K562 (cell line): Measurements from ENCODE around the gene KLHDC7A. TPM values are rescaled to one million over a fixed set of nuclear protein-coding genes. Genes with fewer than 3 reads are reported as not detected.
A peak's percentile ranks its signal among the peaks of the same experiment; 100 is the strongest.

Experiments
- ATAC-seq: fragments of 200-7000 bp; cut with Tn5 transposase; 3 replicates; pipeline ENCODE4 v1.9.1; 2020; ENCODE audit warnings: moderate library complexity
- BruUV-seq: library from RNA; stranded (reverse); fragments of 400-500 nt; replicated peaks from 2 replicates; lab custom pipeline; 2021; lab: Mats Ljungman, UMichigan
- CTCF ChIA-PET: fragments of 300-600 bp; formaldehyde crosslinking; extraction: SDS; loops from one replicate; lab custom pipeline; 2021; ENCODE audit warnings: low intra/inter-chr PET ratio; lab: Yijun Ruan, JAX
- POLR2A ChIA-PET: fragments of 300-600, 350-650 bp; sonication (Branson Sonifier 250); formaldehyde crosslinking; extraction: SDS; loops from one replicate; lab custom pipeline; 2021; ENCODE audit warnings: antibody characterized with exemption, inconsistent platforms; lab: Yijun Ruan, JAX
- DNase-seq, 4 experiments: peaks; one replicate each; pipeline versions ENCODE4 v3.0.0 to v3.0.0-alpha.2; 2011 to 2018; ENCODE audit warnings: low spot score in 3 of 4, mixed read lengths in 3 of 4; ENCODE audit errors: extremely low read depth in 1 of 4
- FAIRE-seq: peaks from 2 replicates; lab custom pipeline; 2011; peaks lifted over from hg19 to GRCh38; lab: Jason Lieb, UNC
- H2AFZ ChIP-seq: 2 replicates; pipeline ENCODE4 v1.6.0; 2011; ENCODE audit warnings: low read depth, low read length, control low read depth, inconsistent platforms
- H3K27ac ChIP-seq: fragments of 200-600 bp; 3 replicates; pipeline ENCODE4 v1.8.0; 2011; ENCODE audit warnings: low read depth, mild to moderate bottlenecking, control low read depth, inconsistent platforms, low read length, moderate library complexity, mixed read lengths; ENCODE audit errors: extremely low read depth
- H3K27me3 ChIP-seq, 2 experiments: fragments of 300-600 bp in 1 of 2; 2 replicates in 1 of 2; 3 replicates in 1 of 2; pipeline versions ENCODE4 v1.6.0 to v1.8.0; 2011; ENCODE audit warnings: inconsistent platforms in 2 of 2, low read length in 2 of 2, mild to moderate bottlenecking in 1 of 2, mixed read lengths in 1 of 2, moderate library complexity in 1 of 2; ENCODE audit not compliant: control insufficient read depth in 2 of 2, insufficient read depth in 2 of 2
- H3K36me3 ChIP-seq: fragments of 300-600 bp; 3 replicates; pipeline ENCODE4 v1.8.0; 2011; ENCODE audit warnings: mild to moderate bottlenecking, low read length, inconsistent platforms; ENCODE audit not compliant: control insufficient read depth, insufficient read depth
- H3K4me1 ChIP-seq, 2 experiments: fragments of 200-600 bp in 1 of 2; replicated peaks in 1 of 2; 2 replicates in 1 of 2; 3 replicates in 1 of 2; pipeline versions ENCODE4 v1.5.1 to v1.8.0; 2011; ENCODE audit warnings: inconsistent platforms in 2 of 2, low read length in 2 of 2, mild to moderate bottlenecking in 1 of 2, mixed read lengths in 1 of 2, moderate library complexity in 1 of 2; ENCODE audit not compliant: control insufficient read depth in 2 of 2, insufficient read depth in 2 of 2
- H3K4me2 ChIP-seq: 2 replicates; pipeline ENCODE4 v1.6.1; 2011; ENCODE audit warnings: low read length, control low read depth, inconsistent platforms, mixed read lengths; ENCODE audit not compliant: insufficient read depth
- H3K4me3 ChIP-seq: fragments of 200-600 bp; sonication (generic), shearing (Covaris generic); 2 replicates; pipeline ENCODE4 v1.5.1; 2016; ENCODE audit warnings: control low read depth, inconsistent platforms
- H3K79me2 ChIP-seq: fragments of 200-600 bp; 3 replicates; pipeline ENCODE4 v1.8.0; 2011; ENCODE audit warnings: low read length, inconsistent platforms; ENCODE audit not compliant: control insufficient read depth, insufficient read depth
- H3K9ac ChIP-seq, 2 experiments: 2 replicates each; pipeline versions ENCODE4 v1.6.0 to v1.6.1; 2011; ENCODE audit warnings: low read depth in 2 of 2, low read length in 2 of 2, control low read depth in 1 of 2, inconsistent platforms in 1 of 2, mild to moderate bottlenecking in 1 of 2, mixed read lengths in 1 of 2; ENCODE audit not compliant: insufficient read depth in 1 of 2
- H3K9me1 ChIP-seq: one replicate; pipeline ENCODE4 v1.6.0; 2011; ENCODE audit warnings: inconsistent platforms, mild to moderate bottlenecking, low read length, moderate library complexity; ENCODE audit not compliant: control insufficient read depth, insufficient read depth
- H3K9me3 ChIP-seq: replicated peaks from 2 replicates; pipeline ENCODE4 v1.5.1; 2011; ENCODE audit warnings: low read depth, low read length, inconsistent platforms; ENCODE audit not compliant: control insufficient read depth, insufficient read depth
- H4K20me1 ChIP-seq: replicated peaks from 2 replicates; pipeline ENCODE4 v1.6.1; 2011; ENCODE audit warnings: low read length, inconsistent platforms, mixed read lengths; ENCODE audit not compliant: control insufficient read depth, insufficient read depth
- BRD9 ChIP-seq: fragments of 450-650 bp; IDR thresholded peaks from 2 replicates; pipeline ENCODE4 v1.6.1; 2018; ENCODE audit warnings: low read depth; ENCODE audit not compliant: partially characterized antibody
- CBX3 ChIP-seq, 2 experiments: IDR thresholded peaks; 1 replicate in 1 of 2; 2 replicates in 1 of 2; pipeline ENCODE4 v1.6.1; 2012; ENCODE audit warnings: inconsistent platforms in 2 of 2, low read length in 2 of 2, borderline replicate concordance in 1 of 2, control low read depth in 1 of 2
- HDAC2 ChIP-seq: fragments of 450-650 bp; IDR thresholded peaks from 2 replicates; pipeline ENCODE4 v1.6.1; 2016; ENCODE audit warnings: mild to moderate bottlenecking
- KDM1A ChIP-seq, 2 experiments: fragments of 450-650 bp; IDR thresholded peaks; 2 replicates each; pipeline ENCODE4 v1.6.1; 2016; ENCODE audit warnings: mild to moderate bottlenecking in 2 of 2
- POLR3A ChIP-seq: IDR thresholded peaks from 2 replicates; pipeline ENCODE4 v1.6.1; 2011; ENCODE audit warnings: borderline replicate concordance, mild to moderate bottlenecking, moderate library complexity; ENCODE audit not compliant: insufficient read length, insufficient read depth; ENCODE audit errors: extremely low read depth
- RBM25 ChIP-seq: fragments of 200-400 bp; formaldehyde crosslinking; IDR thresholded peaks from 2 replicates; pipeline ENCODE4 v1.6.1; 2018; ENCODE audit warnings: low read length, low read depth, moderate library complexity; ENCODE audit not compliant: severe bottlenecking
- SMARCE1 ChIP-seq: fragments of 450-650 bp; IDR thresholded peaks from 2 replicates; pipeline ENCODE4 v1.7.1; 2016; ENCODE audit warnings: mild to moderate bottlenecking
- TCF7L2 ChIP-seq: fragments of 150-350 bp; IDR thresholded peaks from 2 replicates; pipeline ENCODE4 v1.6.1; 2016; ENCODE audit warnings: low read depth, mild to moderate bottlenecking, low read length, moderate library complexity
- TEAD2 ChIP-seq: fragments of 450-650 bp; IDR thresholded peaks from 2 replicates; pipeline ENCODE4 v1.6.1; 2016; ENCODE audit warnings: missing genetic modification characterization, control low read depth, missing compliant biosample characterization
- U2AF2 ChIP-seq: fragments of 200-400 bp; formaldehyde crosslinking; optimal IDR thresholded peaks from 2 replicates; pipeline ENCODE3; 2017; ENCODE audit warnings: low read depth, mild to moderate bottlenecking, low read length
- ZFP36 ChIP-seq: fragments of 150-350 bp; IDR thresholded peaks from 2 replicates; pipeline ENCODE4 v1.6.1; 2018; ENCODE audit warnings: low read length, low read depth; ENCODE audit not compliant: partially characterized antibody
- ZNF263 ChIP-seq: sonication (generic); formaldehyde crosslinking; IDR thresholded peaks from 2 replicates; pipeline ENCODE4 v1.8.0; 2022; ENCODE audit warnings: mild to moderate bottlenecking, missing genetic modification reagents, borderline replicate concordance
- ZNF584 ChIP-seq: fragments of 200-800 bp; sonication (Bioruptor generic); IDR thresholded peaks from 2 replicates; pipeline ENCODE4 v1.6.1; 2016; ENCODE audit warnings: low read depth, mild to moderate bottlenecking, missing genetic modification characterization, missing compliant biosample characterization
- WGBS: fragments of 100-300 bp; shearing (Covaris generic); methylation state at CpG from one replicate; pipeline ENCODE4 v1.1.6; 2016; ENCODE audit warnings: low coverage, mixed read lengths; ENCODE audit not compliant: insufficient coverage; ENCODE audit errors: missing lambda C conversion rate; 5-methylcytosine and 5-hydroxymethylcytosine counted together
- in situ Hi-C: fragments of 300-500 bp; cut with MboI; formaldehyde crosslinking; loops from 4 replicates; pipeline ENCODE4 v1.15.0; 2018; ENCODE audit warnings: inconsistent platforms, mixed read lengths
- intact Hi-C: fragments of 100-400 bp; cut with micrococcal nuclease; formaldehyde crosslinking; loops from 2 replicates; pipeline ENCODE4 v1.14.2; 2022
- polyA plus RNA-seq, 8 experiments: library from polyadenylated mRNA; depleted of rRNA in 4 of 8; stranded (reverse) in 5 of 8; unstranded in 3 of 8; fragments of >200 nt; fragmentation: Nextera tagmentation in 2 of 8; fragmentation: Illumina TruSeq in 1 of 8; extraction: Ambion mirVana in 2 of 8; extraction: Trizol in 1 of 8; gene quantifications; 2 replicates each; pipeline versions ENCODE4 v1.2.1 to v1.2.3, GENCODE V29; 2011 to 2014; ENCODE audit warnings: inconsistent platforms in 1 of 8, missing spikeins in 1 of 8
- total RNA-seq, 7 experiments: library from RNA; depleted of rRNA in 6 of 7; stranded (reverse); fragments of >200 nt in 6 of 7; fragmentation: Illumina TruSeq in 2 of 7; extraction: Trizol in 2 of 7; gene quantifications; 2 replicates each; pipeline versions ENCODE4 v1.2.1 to v1.2.3, GENCODE V29; 2011 to 2021; ENCODE audit warnings: low replicate concordance in 1 of 7

The KLHDC7A gene
- total and polyA plus RNA-seq, 9 of the 15 experiments (the other 6 are each of a cell fraction or from before 2014, with no cell fraction given), result 0.01 to 0.02 (median 0.01) TPM; not detected in 6

GRCh38 chr1:18526436-18527275 lies 45.9 kb downstream of the KLHDC7A start (continued):
- TF ChIP-seq TCF7L2, result no peak
- TF ChIP-seq ZNF263 (CRISPR knock-in tag), result no peak
- no peak for TF ChIP-seq U2AF2
- no peak for TF ChIP-seq TEAD2
- TF ChIP-seq, all 486 proteins: peak for 0

- POLR2A ChIA-PET, result no interaction called here
- ATAC-seq, result no peak
- H3K27ac ChIP-seq, result no peak overlapping the region
These were observed 46.8 kb downstream of the KLHDC7A start for GRCh38 chr1:18527514-18527913.

More at GRCh38 chr1:18527514-18527913, 46.8 kb downstream of the KLHDC7A start:
- Histone ChIP-seq H3K9me3 (no peaks in the 10 kb centered on the region), H3K36me3 (no peaks in the 10 kb centered on the region), H3K4me2 (no peak overlapping the region), H3K9ac (no peak overlapping the region), H4K20me1 (0 out of 2 replicates have a peak, but pooled peaks cover 6% of the 10 kb centered on the region), H3K79me2 (no peaks in the 10 kb centered on the region), H3K9me1 (peaks cover 5% of the 10 kb centered on the region), H3K4me3 (no peak overlapping the region), H3K27me3 (no peaks in the 10 kb centered on the region; a peak in 1 of 5 replicates), H2AFZ (no peak overlapping the region), H3K4me1 (peaks cover 12 to 19% of the 10 kb centered on the region in 2 experiments)
- in situ Hi-C loops, result no loop called here
- CTCF ChIA-PET, result no interaction called here
- TF ChIP-seq HDAC2 (0 out of 2 replicates have a peak, but pooled peaks have one; percentile 23), CBX3 (IDR thresholded peaks at IDR 0.05; ENCODE audit: borderline replicate concordance in 1 of 2, low read length in 2 of 2) (no peak), ZFP36 (peak; percentile 85), ZNF584 (CRISPR knock-in tag) (no peak), KDM1A (IDR thresholded peaks at IDR 0.05) (peak in 1 of 2 experiments; percentile 25; a peak in 1 of 4 replicates), SMARCE1 (no peak), BRD9 (peak; percentile 44), RBM25 (peak; percentile 89), POLR3A (no peak)
- intact Hi-C loops, result no loop called here
- BruUV-seq, result no TSS peak
- FAIRE-seq, result no peak
- no peak for DNase-seq
- WGBS, result 1% methylated on average over 4 of the region's 4 CpGs
